Vagina (tissue), 2 donors: ENCODE results near the gene GALNT15.

Experiments used
- POLR2A ChIP-seq, 2 donors: fragments of 450-650 bp; IDR thresholded peaks; one replicate each; pipeline ENCODE4 v1.6.1; 2017; ENCODE audit warnings: antibody characterized with exemption in 2 of 2, mild to moderate bottlenecking in 2 of 2, moderate library complexity in 2 of 2
- POLR2AphosphoS5 ChIP-seq, 2 donors: sonication (generic); formaldehyde crosslinking; IDR thresholded peaks; one replicate each; pipeline ENCODE4 v1.9.0; 2017; ENCODE audit warnings: antibody characterized with exemption in 2 of 2, mild to moderate bottlenecking in 2 of 2, low read depth in 1 of 2; ENCODE audit not compliant: insufficient read depth in 1 of 2
- TF ChIP-seq, protein P1 (sequence below), 3 experiments: fragments of 450-650 bp in 2 of 3; fragments of 200-600 bp in 1 of 3; sonication (generic) in 1 of 3; IDR thresholded peaks; one replicate each; pipeline ENCODE4 v1.5.1; 2017 to 2019; ENCODE audit warnings: antibody characterized with exemption in 3 of 3, mild to moderate bottlenecking in 2 of 3, moderate library complexity in 2 of 3

DNA sequence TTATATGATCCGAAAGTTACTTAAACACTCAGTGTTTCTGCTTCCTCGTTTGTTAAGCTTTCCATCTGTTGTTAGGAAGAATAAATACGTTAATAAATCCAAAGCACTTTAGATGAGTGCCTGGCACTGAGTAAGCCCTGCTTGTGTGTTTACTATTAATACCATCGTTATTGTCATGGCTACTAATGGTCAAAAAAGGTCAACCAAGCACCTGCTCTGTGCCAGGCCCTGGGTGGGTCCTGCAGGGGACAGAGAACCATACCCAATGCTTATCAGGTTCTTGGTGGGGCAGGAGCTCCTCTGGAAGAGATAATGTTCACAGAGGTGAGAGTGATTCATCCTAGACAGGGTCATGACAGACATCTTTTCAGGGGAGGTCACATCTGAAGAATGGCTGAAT is 39.9 kb downstream of the GALNT15 start:
- TF ChIP-seq, protein P1, sequence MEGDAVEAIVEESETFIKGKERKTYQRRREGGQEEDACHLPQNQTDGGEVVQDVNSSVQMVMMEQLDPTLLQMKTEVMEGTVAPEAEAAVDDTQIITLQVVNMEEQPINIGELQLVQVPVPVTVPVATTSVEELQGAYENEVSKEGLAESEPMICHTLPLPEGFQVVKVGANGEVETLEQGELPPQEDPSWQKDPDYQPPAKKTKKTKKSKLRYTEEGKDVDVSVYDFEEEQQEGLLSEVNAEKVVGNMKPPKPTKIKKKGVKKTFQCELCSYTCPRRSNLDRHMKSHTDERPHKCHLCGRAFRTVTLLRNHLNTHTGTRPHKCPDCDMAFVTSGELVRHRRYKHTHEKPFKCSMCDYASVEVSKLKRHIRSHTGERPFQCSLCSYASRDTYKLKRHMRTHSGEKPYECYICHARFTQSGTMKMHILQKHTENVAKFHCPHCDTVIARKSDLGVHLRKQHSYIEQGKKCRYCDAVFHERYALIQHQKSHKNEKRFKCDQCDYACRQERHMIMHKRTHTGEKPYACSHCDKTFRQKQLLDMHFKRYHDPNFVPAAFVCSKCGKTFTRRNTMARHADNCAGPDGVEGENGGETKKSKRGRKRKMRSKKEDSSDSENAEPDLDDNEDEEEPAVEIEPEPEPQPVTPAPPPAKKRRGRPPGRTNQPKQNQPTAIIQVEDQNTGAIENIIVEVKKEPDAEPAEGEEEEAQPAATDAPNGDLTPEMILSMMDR (IDR thresholded peaks at IDR 0.05), result no peak
- TF ChIP-seq POLR2A (IDR thresholded peaks at IDR 0.05) (no peak), POLR2AphosphoS5 (IDR thresholded peaks at IDR 0.05; ENCODE audit: insufficient read depth in 1 of 2, low read depth in 1 of 2) (no peak)
